ENCODE data around the gene MRAS. TPM values are rescaled to one million over a fixed set of nuclear protein-coding genes. Genes with fewer than 3 reads are reported as not detected.

MRAS gene
- polyA plus RNA-seq, 1 donor from 2014 or later = 52.8 TPM

GRCh38 chr3:138384976-138385375 is 36.6 kb downstream of the MRAS start:
- Histone ChIP-seq H3K36me3 (ENCODE audit: insufficient read depth, low read length) (no peaks in the 10 kb centered on the region), H3K9me3 (ENCODE audit: low read length) (no peaks in the 10 kb centered on the region), H3K9me2 (ENCODE audit: insufficient read depth, low read length) (no peaks in the 10 kb centered on the region), H3F3A (ENCODE audit: insufficient read depth, low read length, poor library complexity, severe bottlenecking) (no peaks in the 10 kb centered on the region), H3K27me3 (ENCODE audit: insufficient read depth, low read depth, low read length) (no peaks in the 10 kb centered on the region), H3K9ac (ENCODE audit: low read length) (no peak overlapping the region), H4K20me1 (ENCODE audit: insufficient read depth) (no peaks in the 10 kb centered on the region), H2AFZ (ENCODE audit: low read depth, low read length) (no peak overlapping the region), H3K79me2 (replicated peaks; ENCODE audit: insufficient read depth, low read length) (no peaks in the 10 kb centered on the region), H3K27ac (ENCODE audit: low read length) (no peak overlapping the region), H3K4me3 (ENCODE audit: low read length) (no peak overlapping the region), H3K4me2 (ENCODE audit: low read length) (no peak overlapping the region)
- TF ChIP-seq TAF1 (IDR thresholded peaks at IDR 0.05; ENCODE audit: low read depth) (no peak), EP300 (conservative IDR thresholded peaks at IDR 0.05; ENCODE audit: poor library complexity, severe bottlenecking) (no peak), EZH2 (IDR thresholded peaks at IDR 0.05; ENCODE audit: borderline replicate concordance, insufficient read depth, low read length, poor library complexity, severe bottlenecking) (no peak), REST (IDR thresholded peaks at IDR 0.05; ENCODE audit: borderline replicate concordance) (no peak), POLR2AphosphoS5 (IDR thresholded peaks at IDR 0.05) (no peak), SMC3 (conservative IDR thresholded peaks at IDR 0.05; ENCODE audit: poor library complexity) (no peak)
- TF ChIP-seq, protein P1, sequence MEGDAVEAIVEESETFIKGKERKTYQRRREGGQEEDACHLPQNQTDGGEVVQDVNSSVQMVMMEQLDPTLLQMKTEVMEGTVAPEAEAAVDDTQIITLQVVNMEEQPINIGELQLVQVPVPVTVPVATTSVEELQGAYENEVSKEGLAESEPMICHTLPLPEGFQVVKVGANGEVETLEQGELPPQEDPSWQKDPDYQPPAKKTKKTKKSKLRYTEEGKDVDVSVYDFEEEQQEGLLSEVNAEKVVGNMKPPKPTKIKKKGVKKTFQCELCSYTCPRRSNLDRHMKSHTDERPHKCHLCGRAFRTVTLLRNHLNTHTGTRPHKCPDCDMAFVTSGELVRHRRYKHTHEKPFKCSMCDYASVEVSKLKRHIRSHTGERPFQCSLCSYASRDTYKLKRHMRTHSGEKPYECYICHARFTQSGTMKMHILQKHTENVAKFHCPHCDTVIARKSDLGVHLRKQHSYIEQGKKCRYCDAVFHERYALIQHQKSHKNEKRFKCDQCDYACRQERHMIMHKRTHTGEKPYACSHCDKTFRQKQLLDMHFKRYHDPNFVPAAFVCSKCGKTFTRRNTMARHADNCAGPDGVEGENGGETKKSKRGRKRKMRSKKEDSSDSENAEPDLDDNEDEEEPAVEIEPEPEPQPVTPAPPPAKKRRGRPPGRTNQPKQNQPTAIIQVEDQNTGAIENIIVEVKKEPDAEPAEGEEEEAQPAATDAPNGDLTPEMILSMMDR (IDR thresholded peaks at IDR 0.05; ENCODE audit: poor library complexity, severe bottlenecking) = no peak

DNA sequence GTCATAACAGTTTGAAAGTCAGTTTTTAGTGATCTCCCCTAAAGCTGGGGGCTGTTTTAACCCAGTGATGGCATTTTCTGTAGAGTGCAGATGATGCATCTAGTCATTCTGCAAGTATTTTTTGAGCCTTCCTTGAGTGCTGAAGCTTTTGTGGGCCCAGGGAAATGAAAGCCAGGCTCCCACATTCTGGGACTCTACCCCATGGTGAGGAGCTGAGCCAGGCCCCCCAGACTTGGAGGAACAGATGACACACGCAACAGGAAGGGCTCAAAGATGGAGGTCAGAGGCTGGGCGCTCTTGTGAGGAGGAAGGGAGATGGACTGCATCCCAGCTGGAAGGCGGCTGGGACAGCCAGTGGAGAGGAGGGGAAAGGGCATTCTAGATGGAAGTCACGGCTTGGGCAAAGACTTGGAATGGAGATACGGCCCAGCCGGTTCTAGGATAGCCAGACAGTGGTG is 40.8 kb downstream of the MRAS start:
- Histone ChIP-seq H3K9me3 (ENCODE audit: low read length) (no peaks in the 10 kb centered on the region), H3K27ac (ENCODE audit: low read length) (no peak overlapping the region), H3K9ac (ENCODE audit: low read length) (no peak overlapping the region), H3K9me2 (ENCODE audit: insufficient read depth, low read length) (no peaks in the 10 kb centered on the region), H3K4me2 (ENCODE audit: low read length) (no peak overlapping the region), H3K36me3 (ENCODE audit: insufficient read depth, low read length) (no peaks in the 10 kb centered on the region), H2AFZ (ENCODE audit: low read depth, low read length) (no peak overlapping the region), H3K4me3 (ENCODE audit: low read length) (no peak overlapping the region), H3K27me3 (ENCODE audit: insufficient read depth, low read depth, low read length) (no peaks in the 10 kb centered on the region), H3K79me2 (replicated peaks; ENCODE audit: insufficient read depth, low read length) (no peaks in the 10 kb centered on the region), H4K20me1 (ENCODE audit: insufficient read depth) (no peaks in the 10 kb centered on the region), H3F3A (ENCODE audit: insufficient read depth, low read length, poor library complexity, severe bottlenecking) (no peaks in the 10 kb centered on the region)
- no peak for TF ChIP-seq REST (IDR thresholded peaks at IDR 0.05; ENCODE audit: borderline replicate concordance)
- no peak for TF ChIP-seq POLR2AphosphoS5 (IDR thresholded peaks at IDR 0.05)
- no peak for TF ChIP-seq MXI1 (conservative IDR thresholded peaks at IDR 0.05; ENCODE audit: poor library complexity, severe bottlenecking)
- TF ChIP-seq EP300 (conservative IDR thresholded peaks at IDR 0.05; ENCODE audit: poor library complexity, severe bottlenecking) = no peak
- no peak for TF ChIP-seq SMC3 (conservative IDR thresholded peaks at IDR 0.05; ENCODE audit: poor library complexity)
- TF ChIP-seq, protein P1 (IDR thresholded peaks at IDR 0.05; ENCODE audit: poor library complexity, severe bottlenecking) = no peak
- no peak for TF ChIP-seq EZH2 (IDR thresholded peaks at IDR 0.05; ENCODE audit: borderline replicate concordance, insufficient read depth, low read length, poor library complexity, severe bottlenecking)
- no peak for TF ChIP-seq RAD21 (conservative IDR thresholded peaks at IDR 0.05)
- no peak for TF ChIP-seq TAF1 (IDR thresholded peaks at IDR 0.05; ENCODE audit: low read depth)
